ENCODE results near the gene PTF1A.

Gene PTF1A

GRCh38 chr10:23187155-23187554 is 5.0 kb upstream of the PTF1A start:
- H3K4me3 ChIP-seq (ENCODE audit: low read length) = no peak overlapping the region
- H4K20me1 ChIP-seq (ENCODE audit: insufficient read depth, low read length) = no peaks in the 10 kb centered on the region
- no peaks in the 10 kb centered on the region for H3F3A ChIP-seq (ENCODE audit: insufficient read depth, low read length)
- no peaks in the 10 kb centered on the region for H3K9me3 ChIP-seq (replicated peaks; ENCODE audit: insufficient read depth, low read length)
- DNase-seq = no peak
- no peak overlapping the region for H3K4me2 ChIP-seq (ENCODE audit: low read depth, low read length)
- H3K79me2 ChIP-seq (ENCODE audit: low read length) = no peaks in the 10 kb centered on the region
- no peaks in the 10 kb centered on the region for H3K36me3 ChIP-seq (replicated peaks; ENCODE audit: insufficient read depth, low read length)
- H3K9me2 ChIP-seq (replicated peaks; ENCODE audit: insufficient read depth, low read length) = no peaks in the 10 kb centered on the region
- H2AFZ ChIP-seq (ENCODE audit: low read length) = no peak overlapping the region
- no peak overlapping the region for H3K9ac ChIP-seq (ENCODE audit: low read length)
- H3K4me1 ChIP-seq (ENCODE audit: low read length) = no peaks in the 10 kb centered on the region
- no peak overlapping the region for H3K27ac ChIP-seq (ENCODE audit: low read length)
- no peaks in the 10 kb centered on the region for H3K27me3 ChIP-seq (replicated peaks; ENCODE audit: insufficient read depth, low read length)
- no peak for TF ChIP-seq EZH2 (optimal IDR thresholded peaks at IDR 0.05; ENCODE audit: low read depth, low read length)
- no peak for TF ChIP-seq EZH2phosphoT487 (IDR thresholded peaks at IDR 0.05; ENCODE audit: low read length)
- no peak for TF ChIP-seq CTCF (IDR thresholded peaks at IDR 0.05; ENCODE audit: low read length)

GRCh38 chr10:23189024-23189423 is 3.1 kb upstream of the PTF1A start:
- Histone ChIP-seq H3F3A (ENCODE audit: insufficient read depth, low read length) (no peaks in the 10 kb centered on the region), H3K27ac (ENCODE audit: low read length) (no peak overlapping the region), H3K4me1 (ENCODE audit: low read length) (no peaks in the 10 kb centered on the region), H3K79me2 (ENCODE audit: low read length) (no peaks in the 10 kb centered on the region), H2AFZ (ENCODE audit: low read length) (no peak overlapping the region), H3K9me3 (replicated peaks; ENCODE audit: insufficient read depth, low read length) (no peaks in the 10 kb centered on the region), H3K4me2 (ENCODE audit: low read depth, low read length) (no peak overlapping the region), H3K36me3 (replicated peaks; ENCODE audit: insufficient read depth, low read length) (no peaks in the 10 kb centered on the region), H3K27me3 (replicated peaks; ENCODE audit: insufficient read depth, low read length) (no peaks in the 10 kb centered on the region), H3K9ac (ENCODE audit: low read length) (no peak overlapping the region), H3K9me2 (replicated peaks; ENCODE audit: insufficient read depth, low read length) (no peaks in the 10 kb centered on the region), H4K20me1 (ENCODE audit: insufficient read depth, low read length) (no peaks in the 10 kb centered on the region), H3K4me3 (ENCODE audit: low read length) (no peak overlapping the region)
- DNase-seq = no peak
- TF ChIP-seq CTCF (IDR thresholded peaks at IDR 0.05; ENCODE audit: low read length) = no peak
- no peak for TF ChIP-seq EZH2phosphoT487 (IDR thresholded peaks at IDR 0.05; ENCODE audit: low read length)
- TF ChIP-seq EZH2 (optimal IDR thresholded peaks at IDR 0.05; ENCODE audit: low read depth, low read length) = no peak

GRCh38 chr10:23190872-23191763 is 994 bp upstream of the PTF1A start:
- H3K9ac ChIP-seq (ENCODE audit: low read length) = no peak overlapping the region
- H3K27me3 ChIP-seq (replicated peaks; ENCODE audit: insufficient read depth, low read length) = no peaks in the 10 kb centered on the region
- no peaks in the 10 kb centered on the region for H3K4me1 ChIP-seq (ENCODE audit: low read length)
- H2AFZ ChIP-seq (ENCODE audit: low read length) = no peak overlapping the region
- no peak overlapping the region for H3K27ac ChIP-seq (ENCODE audit: low read length)
- no peaks in the 10 kb centered on the region for H4K20me1 ChIP-seq (ENCODE audit: insufficient read depth, low read length)
- H3K9me2 ChIP-seq (replicated peaks; ENCODE audit: insufficient read depth, low read length) = no peaks in the 10 kb centered on the region
- no peak overlapping the region for H3K4me2 ChIP-seq (ENCODE audit: low read depth, low read length)
- no peaks in the 10 kb centered on the region for H3K36me3 ChIP-seq (replicated peaks; ENCODE audit: insufficient read depth, low read length)
- no peaks in the 10 kb centered on the region for H3F3A ChIP-seq (ENCODE audit: insufficient read depth, low read length)
- H3K79me2 ChIP-seq (ENCODE audit: low read length) = no peaks in the 10 kb centered on the region
- TF ChIP-seq EZH2phosphoT487 (IDR thresholded peaks at IDR 0.05; ENCODE audit: low read length) = no peak
- TF ChIP-seq EZH2 (optimal IDR thresholded peaks at IDR 0.05; ENCODE audit: low read depth, low read length) = no peak
- TF ChIP-seq CTCF (IDR thresholded peaks at IDR 0.05; ENCODE audit: low read length) = no peak
- no peak for DNase-seq
- H3K4me3 ChIP-seq (ENCODE audit: low read length) = no peak overlapping the region
- H3K9me3 ChIP-seq (replicated peaks; ENCODE audit: insufficient read depth, low read length) = no peaks in the 10 kb centered on the region

All from MM.1S (cell line).